ENCODE results near the gene TMEM40. TPM values are rescaled to one million over a fixed set of nuclear protein-coding genes. Genes with fewer than 3 reads are reported as not detected.
"Not testable (repeated sequence)": the region's sequence is repeated elsewhere in the genome, so short reads cannot be mapped to it uniquely, and the experiment has no call there.

TMEM40 gene
- total and polyA plus RNA-seq, 2 donors (not counting 1 experiment from before 2014, with no cell fraction given), result 0.33 TPM; not detected in 1

- Mint-ChIP-seq H3K4me1 (peaks cover 1% of the 10 kb centered on the region), H3K27me3 (peaks cover 6% of the 10 kb centered on the region), H3K27ac (no peak overlapping the region), H3K9me3 (ENCODE audit: insufficient read depth) (no peaks in the 10 kb centered on the region), H3K4me3 (no peak overlapping the region)
- no peak overlapping the region for H3K9ac ChIP-seq (ENCODE audit: low read length)
- H3K9me3 ChIP-seq (ENCODE audit: control extremely low read depth in 1 of 3, control insufficient read depth in 2 of 3, insufficient read depth in 1 of 3, low read length in 2 of 3), result no peaks in the 10 kb centered on the region
- no peaks in the 10 kb centered on the region for H3K79me2 ChIP-seq (ENCODE audit: control insufficient read depth, insufficient read depth, low read length)
- no peaks in the 10 kb centered on the region for H4K20me1 ChIP-seq (ENCODE audit: control insufficient read depth, insufficient read depth, low read length, poor library complexity, severe bottlenecking)
- H2AFZ ChIP-seq (ENCODE audit: insufficient read depth, low read depth, low read length, poor library complexity, severe bottlenecking), result no peak overlapping the region
- no peak for DNase-seq
- no peaks in the 10 kb centered on the region for H3K36me3 ChIP-seq (replicated peaks in 1 of 2; ENCODE audit: control extremely low read depth in 1 of 2, control insufficient read depth in 1 of 2, extremely low read depth in 1 of 2, insufficient read depth in 2 of 2, low read length in 1 of 2)
- 100% methylated on average over 5 of the region's 6 CpGs for WGBS (ENCODE audit: insufficient coverage)
- TF ChIP-seq EZH2 (IDR thresholded peaks at IDR 0.05; ENCODE audit: borderline replicate concordance, insufficient read depth, low read depth, low read length, poor library complexity, severe bottlenecking), result no peak
- TF ChIP-seq, protein P1, sequence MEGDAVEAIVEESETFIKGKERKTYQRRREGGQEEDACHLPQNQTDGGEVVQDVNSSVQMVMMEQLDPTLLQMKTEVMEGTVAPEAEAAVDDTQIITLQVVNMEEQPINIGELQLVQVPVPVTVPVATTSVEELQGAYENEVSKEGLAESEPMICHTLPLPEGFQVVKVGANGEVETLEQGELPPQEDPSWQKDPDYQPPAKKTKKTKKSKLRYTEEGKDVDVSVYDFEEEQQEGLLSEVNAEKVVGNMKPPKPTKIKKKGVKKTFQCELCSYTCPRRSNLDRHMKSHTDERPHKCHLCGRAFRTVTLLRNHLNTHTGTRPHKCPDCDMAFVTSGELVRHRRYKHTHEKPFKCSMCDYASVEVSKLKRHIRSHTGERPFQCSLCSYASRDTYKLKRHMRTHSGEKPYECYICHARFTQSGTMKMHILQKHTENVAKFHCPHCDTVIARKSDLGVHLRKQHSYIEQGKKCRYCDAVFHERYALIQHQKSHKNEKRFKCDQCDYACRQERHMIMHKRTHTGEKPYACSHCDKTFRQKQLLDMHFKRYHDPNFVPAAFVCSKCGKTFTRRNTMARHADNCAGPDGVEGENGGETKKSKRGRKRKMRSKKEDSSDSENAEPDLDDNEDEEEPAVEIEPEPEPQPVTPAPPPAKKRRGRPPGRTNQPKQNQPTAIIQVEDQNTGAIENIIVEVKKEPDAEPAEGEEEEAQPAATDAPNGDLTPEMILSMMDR (IDR thresholded peaks at IDR 0.05), result no peak
- intact Hi-C loops (cut with micrococcal nuclease), result loop anchor here (5.0 kb wide), 1 partner anchor 43 kb away; the partner anchor contains the start of gene RAF1
- peaks cover 0 to 7% (median 0%) of the 10 kb centered on the region in 4 experiments for H3K27me3 ChIP-seq (replicated peaks in 1 of 4; ENCODE audit: control extremely low read depth in 1 of 4, control insufficient read depth in 3 of 4, insufficient read depth in 4 of 4, low read length in 3 of 4)
- CTCF ChIA-PET, result interaction anchor here (0.9 to 2.9 kb wide), 5 partner anchors 92 to 189 kb away, joined by 3 to 17 read pairs (median 13); partner anchors contain the start of gene RPL32
- H3K27ac ChIP-seq (ENCODE audit: low read length in 2 of 2), result no peak overlapping the region
- POLR2A ChIA-PET, result no interaction called here
- no peak overlapping the region for H3K4me3 ChIP-seq (ENCODE audit: control extremely low read depth in 1 of 5, extremely low read depth in 1 of 5, insufficient read depth in 1 of 5, low read depth in 2 of 5, low read length in 4 of 5)
- ATAC-seq (ENCODE audit: low read depth), result no peak
- no peaks in the 10 kb centered on the region for H3K4me1 ChIP-seq (ENCODE audit: control insufficient read depth in 2 of 2, insufficient read depth in 2 of 2, low read length in 2 of 2)
- H3K4me2 ChIP-seq (replicated peaks; ENCODE audit: low read depth, low read length, poor library complexity, severe bottlenecking), result no peak overlapping the region
Observed at GRCh38 chr3:12705374-12705926, 53.6 kb downstream of the TMEM40 start.

- peaks cover 5% of the 10 kb centered on the region for H3K27me3 Mint-ChIP-seq
- Histone ChIP-seq H2AFZ (ENCODE audit: insufficient read depth, low read depth, low read length, poor library complexity, severe bottlenecking) (no peak overlapping the region), H3K9ac (ENCODE audit: low read length) (no peak overlapping the region), H3K79me2 (ENCODE audit: control insufficient read depth, insufficient read depth, low read length) (no peaks in the 10 kb centered on the region), H3K9me3 (ENCODE audit: control extremely low read depth in 1 of 3, control insufficient read depth in 2 of 3, insufficient read depth in 1 of 3, low read length in 2 of 3) (no peaks in the 10 kb centered on the region), H3K4me1 (ENCODE audit: control insufficient read depth in 2 of 2, insufficient read depth in 2 of 2, low read length in 2 of 2) (no peaks in the 10 kb centered on the region), H3K27me3 (replicated peaks in 1 of 4; ENCODE audit: control extremely low read depth in 1 of 4, control insufficient read depth in 3 of 4, insufficient read depth in 4 of 4, low read length in 3 of 4) (peaks cover 0 to 4% (median 0%) of the 10 kb centered on the region in 4 experiments), H3K4me3 (ENCODE audit: control extremely low read depth in 1 of 5, extremely low read depth in 1 of 5, insufficient read depth in 1 of 5, low read depth in 2 of 5, low read length in 4 of 5) (no peak overlapping the region), H3K27ac (ENCODE audit: low read length in 2 of 2) (no peak overlapping the region), H3K4me2 (replicated peaks; ENCODE audit: low read depth, low read length, poor library complexity, severe bottlenecking) (no peak overlapping the region), H3K36me3 (replicated peaks in 1 of 2; ENCODE audit: control extremely low read depth in 1 of 2, control insufficient read depth in 1 of 2, extremely low read depth in 1 of 2, insufficient read depth in 2 of 2, low read length in 1 of 2) (no peaks in the 10 kb centered on the region), H4K20me1 (ENCODE audit: control insufficient read depth, insufficient read depth, low read length, poor library complexity, severe bottlenecking) (no peaks in the 10 kb centered on the region)
- no peak for DNase-seq
- no peaks in the 10 kb centered on the region for H3K9me3 Mint-ChIP-seq (ENCODE audit: insufficient read depth)
- H3K4me1 Mint-ChIP-seq, result no peaks in the 10 kb centered on the region
- no peak overlapping the region for H3K4me3 Mint-ChIP-seq
- ChIA-PET CTCF (no interaction called here), POLR2A (no interaction called here)
- H3K27ac Mint-ChIP-seq, result no peak overlapping the region
- WGBS (ENCODE audit: insufficient coverage), result 92% methylated on average over 3 of the region's 3 CpGs
- TF ChIP-seq, protein P1 (IDR thresholded peaks at IDR 0.05), result no peak
- no peak for TF ChIP-seq EZH2 (IDR thresholded peaks at IDR 0.05; ENCODE audit: borderline replicate concordance, insufficient read depth, low read depth, low read length, poor library complexity, severe bottlenecking)
- ATAC-seq (ENCODE audit: low read depth), result no peak
- intact Hi-C loops (cut with micrococcal nuclease), result no loop called here
Observed at GRCh38 chr3:12702501-12702900, 56.6 kb downstream of the TMEM40 start.

DNA sequence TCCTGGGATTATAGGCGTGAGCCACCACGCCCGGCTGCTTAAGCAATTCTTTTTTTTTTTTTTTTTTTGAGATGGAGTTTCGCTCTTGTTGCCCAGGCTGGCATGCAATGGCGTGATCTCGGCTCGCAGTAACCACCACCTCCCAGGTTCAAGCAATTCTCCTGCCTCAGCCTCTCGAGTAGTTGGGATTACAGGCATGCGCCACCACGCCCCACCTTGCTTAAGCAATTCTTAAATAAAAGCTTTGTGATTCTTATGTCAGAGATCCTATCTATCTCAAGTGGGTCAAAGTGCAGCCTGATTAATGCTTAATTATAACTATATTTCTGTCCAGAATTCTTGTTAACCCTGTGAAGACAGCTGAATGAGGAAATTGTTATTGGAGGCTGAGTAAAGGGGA, 57.5 kb downstream of the TMEM40 start:
- H3K27me3 Mint-ChIP-seq; H3K4me1 ChIP-seq (ENCODE audit: control insufficient read depth in 2 of 2, insufficient read depth in 2 of 2, low read length in 2 of 2); H3K4me3 Mint-ChIP-seq; H3K9me3 Mint-ChIP-seq (ENCODE audit: insufficient read depth); ATAC-seq (ENCODE audit: low read depth); H3K4me2 ChIP-seq (replicated peaks; ENCODE audit: low read depth, low read length, poor library complexity, severe bottlenecking); intact Hi-C loops (cut with micrococcal nuclease); H3K79me2 ChIP-seq (ENCODE audit: control insufficient read depth, insufficient read depth, low read length); H3K9ac ChIP-seq (ENCODE audit: low read length); H2AFZ ChIP-seq (ENCODE audit: insufficient read depth, low read depth, low read length, poor library complexity, severe bottlenecking); H3K4me3 ChIP-seq (ENCODE audit: control extremely low read depth in 1 of 5, extremely low read depth in 1 of 5, insufficient read depth in 1 of 5, low read depth in 2 of 5, low read length in 4 of 5); H3K27ac Mint-ChIP-seq; H3K27ac ChIP-seq (ENCODE audit: low read length in 2 of 2); H3K9me3 ChIP-seq (ENCODE audit: control extremely low read depth in 1 of 3, control insufficient read depth in 2 of 3, insufficient read depth in 1 of 3, low read length in 2 of 3); H3K36me3 ChIP-seq (replicated peaks in 1 of 2; ENCODE audit: control extremely low read depth in 1 of 2, control insufficient read depth in 1 of 2, extremely low read depth in 1 of 2, insufficient read depth in 2 of 2, low read length in 1 of 2); H4K20me1 ChIP-seq (ENCODE audit: control insufficient read depth, insufficient read depth, low read length, poor library complexity, severe bottlenecking); H3K4me1 Mint-ChIP-seq; H3K27me3 ChIP-seq (replicated peaks in 1 of 4; ENCODE audit: control extremely low read depth in 1 of 4, control insufficient read depth in 3 of 4, insufficient read depth in 4 of 4, low read length in 3 of 4); DNase-seq: not testable (repeated sequence)
- CTCF ChIA-PET, result interaction anchor here (0.7 kb wide), 1 partner anchor 192 kb away, joined by 3 read pairs; no protein-coding TSS in a partner anchor
- WGBS (ENCODE audit: insufficient coverage), result 94% methylated on average over 3 of the region's 10 CpGs
- POLR2A ChIA-PET, result interaction anchor here (0.6 to 0.7 kb wide), 2 partner anchors 17 to 178 kb away, joined by 3 to 5 read pairs; no protein-coding TSS in a partner anchor

All from B cell (primary cell).